ENCODE data around the gene LIN7C.

- no peak for TF ChIP-seq CTCF (IDR thresholded peaks at IDR 0.05; ENCODE audit: low read depth, low read length, poor library complexity, severe bottlenecking)
- TF ChIP-seq EZH2phosphoT487 (IDR thresholded peaks at IDR 0.05; ENCODE audit: borderline replicate concordance, low read length) = no peak
These were observed 10.8 kb downstream of the LIN7C start for GRCh38 chr11:27495710-27496300.

All from DOHH2 (cell line).